AG04450 (cell line): ENCODE data around the gene MAP1S. TPM values are rescaled to one million over a fixed set of nuclear protein-coding genes. Genes with fewer than 3 reads are reported as not detected.

Experiments used
- CTCF ChIA-PET: fragments of 300-600, 350-600 bp; formaldehyde crosslinking; extraction: SDS; loops from one replicate; lab custom pipeline; 2022; ENCODE audit warnings: antibody characterized with exemption, inconsistent platforms; lab: Charles Lee
- POLR2A ChIA-PET: fragments of 350-600 bp; formaldehyde crosslinking; extraction: SDS; loops from one replicate; lab custom pipeline; 2021; ENCODE audit warnings: antibody characterized with exemption, inconsistent platforms; lab: Yijun Ruan, JAX
- DNase-seq: peaks from one replicate; pipeline ENCODE4 v3.0.0-alpha.2; 2011; ENCODE audit warnings: low read depth, low spot score
- H3K27ac ChIP-seq: one replicate; pipeline ENCODE4 v1.5.1; 2012; ENCODE audit warnings: low read depth, low read length, control low read depth
- H3K27me3 ChIP-seq: one replicate; pipeline ENCODE4 v1.6.0; 2012; ENCODE audit warnings: low read length; ENCODE audit not compliant: control insufficient read depth, insufficient read depth
- H3K4me3 ChIP-seq: 2 replicates; pipeline ENCODE4 v1.5.1; 2011; ENCODE audit warnings: mild to moderate bottlenecking, low read depth, low read length, control low read depth
- H3K9me3 ChIP-seq: 2 replicates; pipeline ENCODE4 v1.5.1; 2012; ENCODE audit warnings: low read length; ENCODE audit not compliant: control insufficient read depth, insufficient read depth
- CTCF ChIP-seq: IDR thresholded peaks from 2 replicates; pipeline ENCODE4 v1.5.1; 2011; ENCODE audit warnings: low read depth, low read length, control low read depth, inconsistent platforms
- polyA plus RNA-seq: library from polyadenylated mRNA; depleted of rRNA; stranded (reverse); fragments of >200 nt; gene quantifications from 2 replicates; pipeline ENCODE4 v1.2.3, GENCODE V29; 2011

Gene MAP1S
- polyA plus RNA-seq, 1 experiment: 8.2 TPM

- ChIA-PET CTCF (interaction anchor here (0.5 kb wide), 2 partner anchors 151 to 972 kb away, joined by 5 to 6 read pairs; no protein-coding TSS in a partner anchor), POLR2A (interaction anchor here (0.7 kb wide), 1 partner anchor 1247 kb away, joined by 7 read pairs; no protein-coding TSS in a partner anchor)
- H3K9me3 ChIP-seq: no peaks in the 10 kb centered on the region
- no peak for DNase-seq
- no peaks in the 10 kb centered on the region for H3K27me3 ChIP-seq
- TF ChIP-seq CTCF: no peak
- no peak overlapping the region for H3K27ac ChIP-seq
- H3K4me3 ChIP-seq: no peak overlapping the region
Observed at GRCh38 chr19:17743874-17744580, 24.7 kb downstream of the MAP1S start.

- no peaks in the 10 kb centered on the region for H3K9me3 ChIP-seq
- TF ChIP-seq CTCF: no peak
- no peak overlapping the region for H3K27ac ChIP-seq
- ChIA-PET POLR2A (no interaction called here), CTCF (interaction anchor here (1.0 kb wide), 1 partner anchor 19 kb away, joined by 3 read pairs; no protein-coding TSS in a partner anchor)
- peak; percentile 72 for DNase-seq
- H3K27me3 ChIP-seq: no peaks in the 10 kb centered on the region
- H3K4me3 ChIP-seq: peak overlapping the region; percentile 56
Observed at GRCh38 chr19:17747205-17748098, 28.2 kb downstream of the MAP1S start.

- POLR2A ChIA-PET: interaction anchor here (0.6 kb wide), 1 partner anchor 32 kb away, joined by 3 read pairs; no protein-coding TSS in a partner anchor
- Histone ChIP-seq H3K4me3 (no peak overlapping the region), H3K27ac (no peak overlapping the region), H3K27me3 (no peaks in the 10 kb centered on the region), H3K9me3 (no peaks in the 10 kb centered on the region)
- no peak for DNase-seq
- TF ChIP-seq CTCF: no peak
- CTCF ChIA-PET: interaction anchor here (1.0 kb wide), 1 partner anchor 18 kb away, joined by 3 read pairs; no protein-coding TSS in a partner anchor
Observed at GRCh38 chr19:17748884-17749638, 29.8 kb downstream of the MAP1S start.

GRCh38 chr19:17749912-17750317 lies 30.6 kb downstream of the MAP1S start:
- TF ChIP-seq CTCF: no peak
- Histone ChIP-seq H3K4me3 (no peak overlapping the region), H3K27ac (no peak overlapping the region), H3K9me3 (no peaks in the 10 kb centered on the region), H3K27me3 (no peaks in the 10 kb centered on the region)
- no peak for DNase-seq
- ChIA-PET CTCF (no interaction called here), POLR2A (no interaction called here)
